Measurements from ENCODE around the gene SKA1.
"Not testable (repeated sequence)": the region's sequence is repeated elsewhere in the genome, so short reads cannot be mapped to it uniquely, and the experiment has no call there.

The SKA1 gene

DNA sequence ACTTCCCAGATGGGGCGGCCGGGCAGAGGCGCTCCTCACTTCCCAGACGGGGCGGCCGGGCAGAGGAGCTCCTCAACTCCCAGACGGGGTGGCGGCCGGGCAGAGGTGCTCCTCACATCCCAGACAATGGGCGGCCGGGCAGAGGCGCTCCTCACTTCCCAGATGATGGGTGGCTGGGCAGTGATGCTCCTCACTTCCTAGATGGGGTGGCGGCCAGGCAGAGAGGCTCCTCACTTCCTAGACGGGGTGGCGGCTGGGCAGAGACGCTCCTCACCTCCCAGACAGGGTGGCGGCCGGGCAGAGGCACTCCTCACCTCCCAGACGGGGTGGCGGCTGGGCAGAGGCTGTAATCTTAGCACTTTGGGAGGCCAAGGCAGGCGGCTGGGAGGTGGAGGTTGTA lies 42.9 kb downstream of the SKA1 start:
- H3K79me2 ChIP-seq (ENCODE audit: control insufficient read depth, insufficient read depth, low read length, poor library complexity); H3K4me2 ChIP-seq (ENCODE audit: low read length); H3K4ac ChIP-seq (ENCODE audit: low read depth, low read length); H3K79me1 ChIP-seq (ENCODE audit: low read length); H3K27me3 ChIP-seq (ENCODE audit: insufficient read depth, low read length); DNase-seq; H3K18ac ChIP-seq (ENCODE audit: low read length); H3K27ac ChIP-seq (ENCODE audit: low read depth, low read length); H4K91ac ChIP-seq (ENCODE audit: low read depth, low read length); H3K9me3 ChIP-seq (ENCODE audit: insufficient read depth, low read depth, low read length); H2AFZ ChIP-seq (ENCODE audit: insufficient read depth, low read length, poor library complexity); H2AK5ac ChIP-seq (ENCODE audit: low read length); H3K23ac ChIP-seq (ENCODE audit: low read length); H2BK12ac ChIP-seq (ENCODE audit: low read length); H3K9ac ChIP-seq (ENCODE audit: low read length); H2BK120ac ChIP-seq (ENCODE audit: insufficient read depth, low read length, poor library complexity); H3K4me3 ChIP-seq (ENCODE audit: low read depth, low read length); H4K8ac ChIP-seq (ENCODE audit: low read depth, low read length); H2BK5ac ChIP-seq (ENCODE audit: low read depth, low read length, poor library complexity); H4K12ac ChIP-seq (ENCODE audit: low read depth, low read length); H3K36me3 ChIP-seq (ENCODE audit: control insufficient read depth in 1 of 2, insufficient read depth in 2 of 2, low read length in 2 of 2); H3K4me1 ChIP-seq (ENCODE audit: control insufficient read depth in 1 of 2, insufficient read depth in 2 of 2, low read length in 2 of 2); H3K14ac ChIP-seq (ENCODE audit: low read length): not testable (repeated sequence)
- no CpG with 5 or more reads among the region's 21 CpGs for WGBS (ENCODE audit: extremely low coverage, insufficient coverage, insufficient read length)

DNA sequence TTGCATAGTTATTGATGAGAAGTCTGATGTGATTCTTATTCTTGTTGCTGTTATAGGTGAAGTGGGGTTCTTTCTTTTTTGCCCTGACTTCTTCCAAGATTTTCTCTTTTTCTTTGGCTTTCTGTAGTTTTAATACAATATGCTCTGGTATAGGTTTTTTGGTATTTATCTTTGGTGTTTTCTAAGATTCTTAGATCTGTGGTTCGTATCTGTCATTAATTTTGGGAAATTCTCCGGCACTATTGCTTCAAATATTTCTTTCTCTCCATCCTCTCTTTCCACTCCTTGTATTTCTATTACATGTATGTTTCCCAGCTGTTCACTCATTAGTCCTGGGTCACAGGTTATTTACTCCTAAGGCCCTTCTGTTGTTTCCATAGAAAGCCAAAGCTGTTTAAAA lies 43.8 kb downstream of the SKA1 start:
- no peak overlapping the region for H3K9ac ChIP-seq (ENCODE audit: low read length)
- WGBS (ENCODE audit: extremely low coverage, insufficient coverage, insufficient read length), result no CpG with 5 or more reads among the region's 2 CpGs
- H3K79me2 ChIP-seq (ENCODE audit: control insufficient read depth, insufficient read depth, low read length, poor library complexity), result no peaks in the 10 kb centered on the region

DNA sequence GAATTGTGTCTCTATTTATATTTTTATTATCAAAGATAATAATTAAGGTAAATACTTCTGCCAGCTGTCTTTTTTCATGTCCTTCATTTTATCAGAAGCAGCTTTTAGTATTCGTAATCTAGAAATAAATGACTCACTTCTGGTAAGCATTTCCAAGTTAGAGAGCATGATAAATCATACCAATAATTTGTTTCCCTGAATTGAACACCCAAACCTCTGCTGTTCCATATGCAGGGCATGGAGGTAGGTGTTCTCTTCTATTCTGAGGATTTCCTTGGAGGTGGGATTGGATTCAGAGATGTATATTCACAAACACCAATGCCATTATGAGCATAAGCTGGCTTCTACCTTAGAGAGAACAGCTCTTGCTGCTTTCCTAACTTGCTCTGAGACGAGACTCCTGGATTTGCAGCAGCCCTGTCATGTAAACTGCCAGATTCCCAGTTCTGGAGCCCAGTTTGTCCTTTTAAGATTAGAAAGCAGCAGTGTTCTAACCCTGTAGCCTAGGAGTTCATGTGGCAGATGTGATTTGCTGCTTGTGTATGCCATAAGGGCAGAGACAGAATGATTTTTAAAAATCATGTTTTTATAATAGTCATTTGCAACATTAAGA lies 47.5 kb downstream of the SKA1 start:
- Histone ChIP-seq H4K8ac (ENCODE audit: low read depth, low read length) (no peak overlapping the region), H3K36me3 (ENCODE audit: control insufficient read depth in 1 of 2, insufficient read depth in 2 of 2, low read length in 2 of 2) (peaks cover 0 to 1% of the 10 kb centered on the region in 2 experiments), H2BK120ac (ENCODE audit: insufficient read depth, low read length, poor library complexity) (no peak overlapping the region), H3K18ac (ENCODE audit: low read length) (no peak overlapping the region), H3K79me2 (ENCODE audit: control insufficient read depth, insufficient read depth, low read length, poor library complexity) (no peaks in the 10 kb centered on the region), H3K4ac (ENCODE audit: low read depth, low read length) (no peak overlapping the region), H3K23ac (ENCODE audit: low read length) (no peak overlapping the region), H3K27ac (ENCODE audit: low read depth, low read length) (no peak overlapping the region), H3K14ac (ENCODE audit: low read length) (no peak overlapping the region), H3K4me3 (ENCODE audit: low read depth, low read length) (no peak overlapping the region), H3K79me1 (ENCODE audit: low read length) (no peaks in the 10 kb centered on the region), H4K12ac (ENCODE audit: low read depth, low read length) (no peak overlapping the region), H4K91ac (ENCODE audit: low read depth, low read length) (no peak overlapping the region), H3K4me1 (ENCODE audit: control insufficient read depth in 1 of 2, insufficient read depth in 2 of 2, low read length in 2 of 2) (no peaks in the 10 kb centered on the region), H2BK5ac (ENCODE audit: low read depth, low read length, poor library complexity) (no peak overlapping the region), H2BK12ac (ENCODE audit: low read length) (no peak overlapping the region), H2AFZ (ENCODE audit: insufficient read depth, low read length, poor library complexity) (no peak overlapping the region), H2AK5ac (ENCODE audit: low read length) (no peak overlapping the region), H3K27me3 (ENCODE audit: insufficient read depth, low read length) (no peaks in the 10 kb centered on the region), H3K9me3 (ENCODE audit: insufficient read depth, low read depth, low read length) (peaks cover 6% of the 10 kb centered on the region), H3K9ac (ENCODE audit: low read length) (no peak overlapping the region), H3K4me2 (ENCODE audit: low read length) (no peak overlapping the region)
- DNase-seq, result no peak
- WGBS (ENCODE audit: extremely low coverage, insufficient coverage, insufficient read length), result no CpG with 5 or more reads among the region's 2 CpGs

More for the DNA sequence above, 43.8 kb downstream of the SKA1 start:
- no peak overlapping the region for H3K4me2 ChIP-seq (ENCODE audit: low read length)
- no peak overlapping the region for H3K18ac ChIP-seq (ENCODE audit: low read length)
- H3K14ac ChIP-seq (ENCODE audit: low read length), result no peak overlapping the region
- no peak overlapping the region for H4K8ac ChIP-seq (ENCODE audit: low read depth, low read length)
- no peak overlapping the region for H4K91ac ChIP-seq (ENCODE audit: low read depth, low read length)
- H3K4me1 ChIP-seq (ENCODE audit: control insufficient read depth in 1 of 2, insufficient read depth in 2 of 2, low read length in 2 of 2), result no peaks in the 10 kb centered on the region
- peaks cover 0 to 1% of the 10 kb centered on the region in 2 experiments for H3K36me3 ChIP-seq (ENCODE audit: control insufficient read depth in 1 of 2, insufficient read depth in 2 of 2, low read length in 2 of 2)
- no peak overlapping the region for H2AFZ ChIP-seq (ENCODE audit: insufficient read depth, low read length, poor library complexity)
- H3K27me3 ChIP-seq (ENCODE audit: insufficient read depth, low read length), result no peaks in the 10 kb centered on the region
- no peak for DNase-seq
- H3K4ac ChIP-seq (ENCODE audit: low read depth, low read length), result no peak overlapping the region
- H3K79me1 ChIP-seq (ENCODE audit: low read length), result no peaks in the 10 kb centered on the region
- H3K27ac ChIP-seq (ENCODE audit: low read depth, low read length), result no peak overlapping the region
- no peak overlapping the region for H3K23ac ChIP-seq (ENCODE audit: low read length)
- H2BK120ac ChIP-seq (ENCODE audit: insufficient read depth, low read length, poor library complexity), result no peak overlapping the region
- H4K12ac ChIP-seq (ENCODE audit: low read depth, low read length), result no peak overlapping the region
- H2BK12ac ChIP-seq (ENCODE audit: low read length), result no peak overlapping the region
- no peak overlapping the region for H2AK5ac ChIP-seq (ENCODE audit: low read length)
- no peak overlapping the region for H3K4me3 ChIP-seq (ENCODE audit: low read depth, low read length)
- H3K9me3 ChIP-seq (ENCODE audit: insufficient read depth, low read depth, low read length), result no peaks in the 10 kb centered on the region
- no peak overlapping the region for H2BK5ac ChIP-seq (ENCODE audit: low read depth, low read length, poor library complexity)

DNA sequence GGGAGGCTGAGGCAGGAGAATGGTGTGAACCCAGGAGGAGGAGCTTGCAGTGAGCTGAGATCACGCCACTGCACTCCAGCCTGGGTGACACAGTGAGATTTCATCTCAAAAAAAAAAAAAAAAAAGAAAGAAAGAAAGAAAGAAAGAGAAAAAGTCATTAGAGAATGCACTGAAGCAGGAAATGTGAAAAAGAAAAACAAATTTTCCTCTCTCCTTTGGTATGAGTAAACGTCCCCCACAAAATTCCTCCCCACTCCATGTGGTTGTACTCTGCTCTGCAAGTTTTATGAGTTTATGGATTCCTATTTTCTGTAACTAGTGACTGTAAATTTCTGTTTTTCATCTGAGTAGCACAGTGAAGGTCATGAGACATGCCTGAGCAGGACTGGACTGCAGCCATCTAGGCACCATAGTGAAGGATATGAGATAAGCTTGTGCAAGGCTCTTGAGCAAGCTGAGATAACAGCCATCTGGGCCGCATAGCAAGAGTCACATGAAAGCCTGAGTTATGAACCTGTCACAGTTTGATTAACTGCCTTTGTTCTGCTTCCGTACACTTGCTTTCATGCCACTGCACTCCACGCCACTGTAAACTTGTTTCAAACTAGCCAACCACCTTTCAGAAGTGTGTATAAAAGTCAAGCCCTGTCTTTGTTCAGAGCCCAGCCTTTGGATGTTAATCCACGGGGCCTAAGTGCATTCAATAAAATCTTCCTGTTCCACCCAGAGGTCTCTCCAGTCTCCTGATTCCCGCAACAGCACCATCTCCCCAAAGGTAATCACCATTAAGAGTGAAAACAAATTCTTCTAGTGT lies 50.2 kb downstream of the SKA1 start:
- Histone ChIP-seq H3K79me1 (ENCODE audit: low read length) (no peaks in the 10 kb centered on the region), H2BK12ac (ENCODE audit: low read length) (no peak overlapping the region), H3K4ac (ENCODE audit: low read depth, low read length) (no peak overlapping the region), H3K23ac (ENCODE audit: low read length) (no peak overlapping the region), H4K8ac (ENCODE audit: low read depth, low read length) (no peak overlapping the region), H3K79me2 (ENCODE audit: control insufficient read depth, insufficient read depth, low read length, poor library complexity) (no peaks in the 10 kb centered on the region), H3K14ac (ENCODE audit: low read length) (no peak overlapping the region), H3K36me3 (ENCODE audit: control insufficient read depth in 1 of 2, insufficient read depth in 2 of 2, low read length in 2 of 2) (no peaks in the 10 kb centered on the region), H3K18ac (ENCODE audit: low read length) (no peak overlapping the region), H3K4me1 (ENCODE audit: control insufficient read depth in 1 of 2, insufficient read depth in 2 of 2, low read length in 2 of 2) (no peaks in the 10 kb centered on the region), H2BK120ac (ENCODE audit: insufficient read depth, low read length, poor library complexity) (no peak overlapping the region), H3K9ac (ENCODE audit: low read length) (no peak overlapping the region), H2AFZ (ENCODE audit: insufficient read depth, low read length, poor library complexity) (no peak overlapping the region), H3K4me2 (ENCODE audit: low read length) (no peak overlapping the region), H3K9me3 (ENCODE audit: insufficient read depth, low read depth, low read length) (peaks cover 6% of the 10 kb centered on the region), H2AK5ac (ENCODE audit: low read length) (no peak overlapping the region), H3K27me3 (ENCODE audit: insufficient read depth, low read length) (no peaks in the 10 kb centered on the region), H4K12ac (ENCODE audit: low read depth, low read length) (no peak overlapping the region), H3K4me3 (ENCODE audit: low read depth, low read length) (no peak overlapping the region), H4K91ac (ENCODE audit: low read depth, low read length) (no peak overlapping the region), H2BK5ac (ENCODE audit: low read depth, low read length, poor library complexity) (no peak overlapping the region), H3K27ac (ENCODE audit: low read depth, low read length) (no peak overlapping the region)
- DNase-seq, result peak; percentile 56 to 69
- no CpG with 5 or more reads among the region's 7 CpGs for WGBS (ENCODE audit: extremely low coverage, insufficient coverage, insufficient read length)
